Sigmoid colon (tissue), 7 donors: ENCODE data around the gene OGFOD1. TPM values are rescaled to one million over a fixed set of nuclear protein-coding genes. Genes with fewer than 3 reads are reported as not detected.

Experiments used
- DNase-seq: peaks from one replicate; pipeline ENCODE4 v3.0.0-alpha.2; 2019
- H3K27ac ChIP-seq, 4 donors: fragments of 200-600 bp; sonication (generic); one replicate each; pipeline ENCODE4 v1.5.1; 2016 to 2019; ENCODE audit warnings: mild to moderate bottlenecking in 1 of 4
- H3K27me3 ChIP-seq, 3 donors: fragments of 200-600 bp; sonication (generic); one replicate each; pipeline ENCODE4 v1.5.1; 2019; ENCODE audit warnings: mild to moderate bottlenecking in 1 of 3
- H3K36me3 ChIP-seq, 4 donors: fragments of 200-600 bp; sonication (generic); one replicate each; pipeline ENCODE4 v1.5.1; 2016 to 2019
- H3K4me1 ChIP-seq, 4 donors: fragments of 200-600 bp; sonication (generic); one replicate each; pipeline ENCODE4 v1.5.1; 2017 to 2019
- H3K4me3 ChIP-seq, 4 donors: fragments of 200-600 bp; sonication (generic); one replicate each; pipeline ENCODE4 v1.5.1; 2017 to 2019; ENCODE audit warnings: mild to moderate bottlenecking in 2 of 4, moderate library complexity in 1 of 4
- H3K9me3 ChIP-seq, 4 donors: fragments of 200-600 bp in 3 of 4; sonication (generic) in 3 of 4; one replicate each; pipeline versions ENCODE4 v1.5.1 to v1.6.1; 2013 to 2019
- CTCF ChIP-seq, 4 experiments: fragments of 450-650 bp in 3 of 4; fragments of 200-600 bp in 1 of 4; IDR thresholded peaks; one replicate each; pipeline ENCODE4 v1.5.1; 2016 to 2019; ENCODE audit warnings: antibody characterized with exemption in 4 of 4, mild to moderate bottlenecking in 3 of 4, moderate library complexity in 2 of 4
- EP300 ChIP-seq, 4 donors: sonication (generic); formaldehyde crosslinking; IDR thresholded peaks; one replicate each; pipeline ENCODE4 v1.6.1; 2017; ENCODE audit warnings: antibody characterized with exemption in 4 of 4
- POLR2A ChIP-seq, 2 donors: fragments of 450-650 bp; IDR thresholded peaks; one replicate each; pipeline ENCODE4 v1.6.1; 2016; ENCODE audit warnings: antibody characterized with exemption in 2 of 2, mild to moderate bottlenecking in 2 of 2, moderate library complexity in 2 of 2
- POLR2AphosphoS5 ChIP-seq, 4 donors: sonication (generic); formaldehyde crosslinking; IDR thresholded peaks; one replicate each; pipeline ENCODE4 v1.6.1; 2017; ENCODE audit warnings: antibody characterized with exemption in 4 of 4
- WGBS, 2 donors: extraction: QIAGEN DNeasy Blood & Tissue Kit; methylation state at CpG; one replicate each; pipeline ENCODE4 v1.1.7; 2013; 5-methylcytosine and 5-hydroxymethylcytosine counted together
- intact Hi-C: fragments of 100-400 bp; cut with DNase I; formaldehyde crosslinking; loops from one replicate; pipeline ENCODE4 v1.15.1; 2023
- polyA plus RNA-seq, 3 donors: library from polyadenylated mRNA; stranded (reverse); fragments of 200-250 nt; gene quantifications; one replicate each; pipeline ENCODE4 v1.2.3, GENCODE V29; 2013
- total RNA-seq, 4 donors: library from RNA; depleted of rRNA; stranded (reverse); fragments of >200 nt; gene quantifications; one replicate each; pipeline ENCODE4 v1.1.0, GENCODE V29; 2016
- donor health status: healthy with polysubstance abuse.
- donor health status: Bipolar disorder and iron deficiency.
- donor health status: healthy.

Gene OGFOD1
- total and polyA plus RNA-seq, 7 donors: 6.6 to 34.1 (median 15.8) TPM

- no peaks in the 10 kb centered on the region for H3K27me3 ChIP-seq
- H3K4me3 ChIP-seq: no peak overlapping the region
- DNase-seq: no peak
- H3K36me3 ChIP-seq: peaks cover 19 to 100% (median 43%) of the 10 kb centered on the region in 4 donors
- intact Hi-C loops: no loop called here
- H3K9me3 ChIP-seq: no peaks in the 10 kb centered on the region
- no peak for TF ChIP-seq EP300 (IDR thresholded peaks at IDR 0.05)
- TF ChIP-seq POLR2AphosphoS5 (IDR thresholded peaks at IDR 0.05): no peak
- no peak for TF ChIP-seq CTCF (IDR thresholded peaks at IDR 0.05)
- no peak for TF ChIP-seq POLR2A (IDR thresholded peaks at IDR 0.05)
- H3K27ac ChIP-seq: no peak overlapping the region
- 96 to 99% methylated on average over 3 of the region's 3 CpGs for WGBS, 2 donors
- H3K4me1 ChIP-seq: no peaks in the 10 kb centered on the region
Measured at GRCh38 chr16:56505181-56505580, 53.8 kb downstream of the OGFOD1 start.

- Histone ChIP-seq H3K4me1 (no peaks in the 10 kb centered on the region), H3K27me3 (no peaks in the 10 kb centered on the region), H3K4me3 (no peak overlapping the region), H3K36me3 (peaks cover 16 to 96% (median 30%) of the 10 kb centered on the region in 4 donors), H3K27ac (no peak overlapping the region), H3K9me3 (no peaks in the 10 kb centered on the region)
- no peak for TF ChIP-seq CTCF (IDR thresholded peaks at IDR 0.05)
- no peak for TF ChIP-seq EP300 (IDR thresholded peaks at IDR 0.05)
- TF ChIP-seq POLR2A (IDR thresholded peaks at IDR 0.05): no peak
- TF ChIP-seq POLR2AphosphoS5 (IDR thresholded peaks at IDR 0.05): no peak
- DNase-seq: no peak
- intact Hi-C loops: no loop called here
Measured at GRCh38 chr16:56506941-56507340, 55.6 kb downstream of the OGFOD1 start.

GRCh38 chr16:56510544-56510943 is 59.2 kb downstream of the OGFOD1 start:
- H3K4me1 ChIP-seq: peaks cover 0 to 8% (median 4%) of the 10 kb centered on the region in 4 donors
- TF ChIP-seq EP300 (IDR thresholded peaks at IDR 0.05): no peak
- no peak for TF ChIP-seq POLR2A (IDR thresholded peaks at IDR 0.05)
- TF ChIP-seq CTCF (IDR thresholded peaks at IDR 0.05): no peak
- no peak for TF ChIP-seq POLR2AphosphoS5 (IDR thresholded peaks at IDR 0.05)
- H3K27me3 ChIP-seq: no peaks in the 10 kb centered on the region
- H3K9me3 ChIP-seq: no peaks in the 10 kb centered on the region
- no peak overlapping the region for H3K27ac ChIP-seq
- intact Hi-C loops: no loop called here
- H3K4me3 ChIP-seq: no peak overlapping the region
- DNase-seq: no peak
- peaks cover 12 to 68% (median 19%) of the 10 kb centered on the region in 4 donors for H3K36me3 ChIP-seq
- WGBS, 2 donors: 65 to 83% methylated on average over 2 of the region's 2 CpGs

GRCh38 chr16:56512025-56512424 is 60.7 kb downstream of the OGFOD1 start:
- peaks cover 0 to 20% (median 6%) of the 10 kb centered on the region in 4 donors for H3K4me1 ChIP-seq
- no peak for TF ChIP-seq POLR2AphosphoS5 (IDR thresholded peaks at IDR 0.05)
- TF ChIP-seq EP300 (IDR thresholded peaks at IDR 0.05): no peak
- TF ChIP-seq CTCF (IDR thresholded peaks at IDR 0.05): no peak
- no peak for TF ChIP-seq POLR2A (IDR thresholded peaks at IDR 0.05)
- intact Hi-C loops: no loop called here
- 97 to 100% methylated on average over 1 of the region's 1 CpG for WGBS, 2 donors
- no peaks in the 10 kb centered on the region for H3K27me3 ChIP-seq
- peaks cover 11 to 53% (median 16%) of the 10 kb centered on the region in 4 donors for H3K36me3 ChIP-seq
- no peaks in the 10 kb centered on the region for H3K9me3 ChIP-seq
- H3K27ac ChIP-seq: no peak overlapping the region
- H3K4me3 ChIP-seq: no peak overlapping the region
- DNase-seq: no peak

- no peaks in the 10 kb centered on the region for H3K9me3 ChIP-seq
- DNase-seq: no peak
- peaks cover 0 to 30% (median 11%) of the 10 kb centered on the region in 4 donors for H3K4me1 ChIP-seq
- intact Hi-C loops: loop anchor here (1.0 kb wide), 1 partner anchor 189 kb away; no protein-coding TSS in a partner anchor
- peaks cover 11 to 42% (median 16%) of the 10 kb centered on the region in 4 donors for H3K36me3 ChIP-seq
- WGBS, 2 donors: 83 to 97% methylated on average over 2 of the region's 2 CpGs
- H3K27ac ChIP-seq: no peak overlapping the region
- TF ChIP-seq EP300 (IDR thresholded peaks at IDR 0.05) (no peak), POLR2A (IDR thresholded peaks at IDR 0.05) (no peak), POLR2AphosphoS5 (IDR thresholded peaks at IDR 0.05) (no peak), CTCF (IDR thresholded peaks at IDR 0.05) (no peak)
- H3K4me3 ChIP-seq: no peak overlapping the region
- H3K27me3 ChIP-seq: no peaks in the 10 kb centered on the region
Measured at GRCh38 chr16:56513091-56513490, 61.7 kb downstream of the OGFOD1 start.
